ENCODE measurements around the gene OSBP2. TPM values are rescaled to one million over a fixed set of nuclear protein-coding genes. Genes with fewer than 3 reads are reported as not detected.

The OSBP2 gene
- total and polyA plus RNA-seq, 9 donors = 1.3 to 5.1 (median 1.4) TPM

DNA sequence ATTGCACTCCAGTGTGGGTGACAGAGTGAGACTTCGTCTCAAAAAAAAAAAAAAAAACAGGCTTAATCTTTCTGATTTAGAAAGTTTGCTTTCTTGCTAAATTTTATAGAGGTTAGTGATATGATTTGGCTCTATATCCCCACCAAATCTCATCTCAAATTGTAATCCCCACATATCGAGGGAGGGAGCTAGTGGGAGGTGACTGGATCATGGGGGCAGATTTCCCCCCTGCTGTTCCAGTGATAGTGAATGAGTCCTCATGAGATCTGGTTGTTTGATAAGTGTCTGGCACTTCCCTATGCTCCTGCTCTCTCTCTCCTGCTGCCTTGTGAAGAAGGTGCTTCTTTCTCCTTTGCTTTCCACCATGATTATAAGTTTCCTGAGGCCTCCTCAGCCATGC, 90.9 kb downstream of the OSBP2 start:
- TF ChIP-seq, protein P1, sequence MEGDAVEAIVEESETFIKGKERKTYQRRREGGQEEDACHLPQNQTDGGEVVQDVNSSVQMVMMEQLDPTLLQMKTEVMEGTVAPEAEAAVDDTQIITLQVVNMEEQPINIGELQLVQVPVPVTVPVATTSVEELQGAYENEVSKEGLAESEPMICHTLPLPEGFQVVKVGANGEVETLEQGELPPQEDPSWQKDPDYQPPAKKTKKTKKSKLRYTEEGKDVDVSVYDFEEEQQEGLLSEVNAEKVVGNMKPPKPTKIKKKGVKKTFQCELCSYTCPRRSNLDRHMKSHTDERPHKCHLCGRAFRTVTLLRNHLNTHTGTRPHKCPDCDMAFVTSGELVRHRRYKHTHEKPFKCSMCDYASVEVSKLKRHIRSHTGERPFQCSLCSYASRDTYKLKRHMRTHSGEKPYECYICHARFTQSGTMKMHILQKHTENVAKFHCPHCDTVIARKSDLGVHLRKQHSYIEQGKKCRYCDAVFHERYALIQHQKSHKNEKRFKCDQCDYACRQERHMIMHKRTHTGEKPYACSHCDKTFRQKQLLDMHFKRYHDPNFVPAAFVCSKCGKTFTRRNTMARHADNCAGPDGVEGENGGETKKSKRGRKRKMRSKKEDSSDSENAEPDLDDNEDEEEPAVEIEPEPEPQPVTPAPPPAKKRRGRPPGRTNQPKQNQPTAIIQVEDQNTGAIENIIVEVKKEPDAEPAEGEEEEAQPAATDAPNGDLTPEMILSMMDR (IDR thresholded peaks at IDR 0.05) = no peak
- no peak for TF ChIP-seq POLR2A (IDR thresholded peaks at IDR 0.05)
- TF ChIP-seq EP300 (IDR thresholded peaks at IDR 0.05) = no peak
- intact Hi-C loops (cut with DNase I) = no loop called here

DNA sequence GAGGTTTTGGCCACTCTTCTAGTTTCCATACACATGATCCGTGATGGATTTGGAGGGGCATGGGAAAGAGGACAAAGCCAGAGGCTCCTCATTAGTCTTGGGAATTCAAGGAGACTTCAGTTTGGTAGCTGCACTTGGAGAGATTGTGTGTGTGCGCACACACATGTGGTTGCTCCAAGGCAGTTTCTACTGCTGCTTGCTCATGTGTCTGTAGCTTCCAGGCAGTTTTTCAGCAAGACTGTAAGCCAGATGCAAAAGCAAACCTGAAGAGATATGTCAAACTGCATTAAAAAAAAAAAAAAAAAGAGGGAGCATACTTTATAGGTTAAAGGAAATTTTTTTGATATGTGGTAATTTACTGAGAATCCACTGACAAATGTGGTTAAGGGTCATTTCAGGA, 95.7 kb downstream of the OSBP2 start:
- TF ChIP-seq EP300 (IDR thresholded peaks at IDR 0.05) (no peak), POLR2A (IDR thresholded peaks at IDR 0.05) (no peak)
- TF ChIP-seq, protein P1 (IDR thresholded peaks at IDR 0.05) = no peak
- WGBS, 3 donors = 58 to 85% (median 60%) methylated on average over 2 of the region's 2 CpGs
- no peak for DNase-seq
- no peaks in the 10 kb centered on the region for H3K36me3 ChIP-seq
- H3K4me3 ChIP-seq = no peak overlapping the region
- no peaks in the 10 kb centered on the region for H3K27me3 ChIP-seq
- H3K27ac ChIP-seq = no peak overlapping the region
- H3K4me1 ChIP-seq (ENCODE audit: insufficient read depth) = no peaks in the 10 kb centered on the region
- H3K9me3 ChIP-seq = no peaks in the 10 kb centered on the region
- intact Hi-C loops (cut with DNase I) = no loop called here

More for the DNA sequence above, 90.9 kb downstream of the OSBP2 start:
- H3K36me3 ChIP-seq = no peaks in the 10 kb centered on the region
- no peaks in the 10 kb centered on the region for H3K9me3 ChIP-seq
- H3K27ac ChIP-seq = no peak overlapping the region
- 78 to 92% (median 79%) methylated on average over 2 of the region's 2 CpGs for WGBS, 3 donors
- H3K4me1 ChIP-seq (ENCODE audit: insufficient read depth) = no peaks in the 10 kb centered on the region
- H3K27me3 ChIP-seq = no peaks in the 10 kb centered on the region
- DNase-seq = no peak
- no peak overlapping the region for H3K4me3 ChIP-seq

DNA sequence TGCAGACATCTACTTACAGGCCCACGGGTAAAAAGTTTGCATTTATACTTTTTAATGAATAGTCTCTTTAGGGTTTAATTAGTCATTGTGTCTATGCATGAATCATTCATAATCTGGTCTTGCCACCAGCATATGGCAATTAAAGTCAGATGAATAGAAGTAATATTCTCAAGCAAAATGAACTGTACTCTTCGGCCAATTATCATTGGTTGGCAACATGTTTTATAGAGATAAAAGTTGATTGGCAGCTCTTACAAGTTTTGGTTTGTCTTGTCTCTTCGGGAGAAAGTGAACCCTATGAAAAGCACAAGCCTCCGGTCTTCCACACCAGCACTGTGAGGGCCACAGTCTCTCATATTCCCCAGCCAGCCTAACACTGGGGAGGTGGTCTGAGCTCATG, 97.8 kb downstream of the OSBP2 start:
- DNase-seq = no peak
- Histone ChIP-seq H3K4me1 (ENCODE audit: insufficient read depth) (no peaks in the 10 kb centered on the region), H3K27ac (no peak overlapping the region), H3K27me3 (no peaks in the 10 kb centered on the region), H3K9me3 (no peaks in the 10 kb centered on the region), H3K36me3 (no peaks in the 10 kb centered on the region), H3K4me3 (no peak overlapping the region)
- no peak for TF ChIP-seq POLR2A (IDR thresholded peaks at IDR 0.05)
- intact Hi-C loops (cut with DNase I) = no loop called here
- WGBS, 3 donors = 73 to 91% (median 75%) methylated on average over 4 of the region's 4 CpGs

DNA sequence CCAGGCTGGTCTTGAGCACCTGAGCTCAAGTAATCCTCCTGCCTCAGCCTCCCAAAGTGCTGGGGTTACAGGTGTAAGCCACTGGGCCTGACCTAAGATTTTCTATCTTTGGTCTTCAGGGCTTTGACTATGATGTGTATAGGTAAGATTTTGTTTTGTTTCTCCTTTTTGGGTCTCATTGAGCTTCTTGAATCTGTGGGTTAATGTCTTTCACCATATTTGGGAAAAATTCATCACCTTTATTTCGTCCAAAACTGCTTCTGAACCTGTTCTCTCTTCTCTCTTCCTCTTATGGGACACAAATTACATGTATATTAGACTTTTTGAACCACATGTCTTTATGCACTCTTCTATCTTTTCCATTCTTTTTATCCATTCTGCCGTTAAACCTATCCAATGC, 100.4 kb downstream of the OSBP2 start:
- H3K4me3 ChIP-seq = no peak overlapping the region
- H3K4me1 ChIP-seq (ENCODE audit: insufficient read depth) = no peaks in the 10 kb centered on the region
- no peaks in the 10 kb centered on the region for H3K36me3 ChIP-seq
- WGBS, 3 donors = 78 to 83% (median 82%) methylated on average over 2 of the region's 2 CpGs
- no peak for DNase-seq
- H3K27me3 ChIP-seq = no peaks in the 10 kb centered on the region
- intact Hi-C loops (cut with DNase I) = no loop called here
- no peaks in the 10 kb centered on the region for H3K9me3 ChIP-seq
- TF ChIP-seq POLR2A (IDR thresholded peaks at IDR 0.05) = no peak
- TF ChIP-seq, protein P1 (IDR thresholded peaks at IDR 0.05) = no peak
- no peak for TF ChIP-seq EP300 (IDR thresholded peaks at IDR 0.05)
- no peak overlapping the region for H3K27ac ChIP-seq

DNA sequence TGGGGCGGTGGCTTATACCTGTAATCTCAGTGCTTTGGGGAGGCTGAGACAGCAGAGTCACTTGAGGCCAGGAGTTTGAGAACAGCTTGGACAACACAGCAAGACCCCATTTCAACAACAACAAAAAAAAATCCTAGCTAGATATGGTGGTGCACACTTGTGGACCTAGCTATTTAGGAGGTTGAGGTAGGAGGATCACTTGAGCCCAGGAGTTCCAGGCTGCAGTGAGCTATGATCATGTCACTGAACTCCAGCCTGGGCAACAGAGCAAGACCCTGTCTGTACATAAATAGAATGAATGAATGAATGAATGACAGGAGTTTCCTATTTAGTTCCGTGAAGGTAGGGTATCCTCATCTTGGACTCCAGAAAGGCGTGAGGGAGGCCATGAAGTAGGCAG, 107.0 kb downstream of the OSBP2 start:
- H3K4me1 ChIP-seq (ENCODE audit: insufficient read depth) = peaks cover 2% of the 10 kb centered on the region
- TF ChIP-seq EP300 (IDR thresholded peaks at IDR 0.05) = no peak
- TF ChIP-seq, protein P1 (IDR thresholded peaks at IDR 0.05) = no peak
- no peak for TF ChIP-seq POLR2A (IDR thresholded peaks at IDR 0.05)
- no peaks in the 10 kb centered on the region for H3K36me3 ChIP-seq
- intact Hi-C loops (cut with DNase I) = no loop called here
- no peak overlapping the region for H3K4me3 ChIP-seq
- no peaks in the 10 kb centered on the region for H3K9me3 ChIP-seq
- no peak for DNase-seq
- H3K27me3 ChIP-seq = no peaks in the 10 kb centered on the region
- no peak overlapping the region for H3K27ac ChIP-seq
- WGBS, 3 donors = 76 to 84% (median 79%) methylated on average over 3 of the region's 3 CpGs
